H1 (cell line): Measurements from ENCODE around the gene OPHN1. TPM values are rescaled to one million over a fixed set of nuclear protein-coding genes. Genes with fewer than 3 reads are reported as not detected.

Experiments
- CTCF ChIA-PET: fragments of 300-600 bp; sonication (Branson Sonifier 250); formaldehyde crosslinking; loops from one replicate; lab custom pipeline; 2021; ENCODE audit not compliant: partially characterized antibody; lab: Charles Lee
- POLR2A ChIA-PET: fragments of 300-600 bp; sonication (Branson Sonifier 250); formaldehyde crosslinking; loops from one replicate; lab custom pipeline; 2021; ENCODE audit warnings: inconsistent platforms; ENCODE audit not compliant: partially characterized antibody; lab: Charles Lee
- DNase-seq, 2 experiments: peaks; one replicate each; pipeline versions ENCODE4 v3.0.0 to v3.0.0-alpha.2; 2010 to 2022; ENCODE audit warnings: low spot score in 2 of 2, low read depth in 1 of 2, mixed read lengths in 1 of 2
- FAIRE-seq: peaks from 2 replicates; lab custom pipeline; 2011; peaks lifted over from hg19 to GRCh38; lab: Jason Lieb, UNC
- H2AFZ ChIP-seq: 2 replicates; pipeline ENCODE4 v1.8.1; 2012; ENCODE audit warnings: low read length, inconsistent platforms
- H2AK5ac ChIP-seq: 2 replicates; pipeline ENCODE4 v1.6.1; 2013; ENCODE audit warnings: low read depth, low read length
- H2BK120ac ChIP-seq: replicated peaks from 2 replicates; pipeline ENCODE3; 2013; ENCODE audit warnings: low read depth, low read length, inconsistent platforms
- H2BK12ac ChIP-seq: 2 replicates; pipeline ENCODE4 v1.6.1; 2013; ENCODE audit warnings: low read depth, low read length
- H2BK15ac ChIP-seq: 2 replicates; pipeline ENCODE4 v1.6.1; 2013; ENCODE audit warnings: low read length
- H2BK20ac ChIP-seq: 2 replicates; pipeline ENCODE4 v1.6.1; 2013; ENCODE audit warnings: low read length
- H2BK5ac ChIP-seq: 2 replicates; pipeline ENCODE4 v1.6.1; 2013; ENCODE audit warnings: low read depth, low read length
- H3K14ac ChIP-seq: 2 replicates; pipeline ENCODE4 v1.6.1; 2013; ENCODE audit warnings: inconsistent platforms; ENCODE audit not compliant: insufficient read length
- H3K18ac ChIP-seq: 2 replicates; pipeline ENCODE4 v1.6.1; 2013; ENCODE audit warnings: low read length; ENCODE audit errors: extremely low read depth
- H3K23ac ChIP-seq: 2 replicates; pipeline ENCODE4 v1.6.1; 2013; ENCODE audit warnings: inconsistent platforms; ENCODE audit not compliant: insufficient read length
- H3K23me2 ChIP-seq: 2 replicates; pipeline ENCODE4 v1.6.1; 2013; ENCODE audit warnings: low read depth, low read length
- H3K27ac ChIP-seq: 2 replicates; pipeline ENCODE4 v1.6.1; 2011; ENCODE audit warnings: low read depth, low read length, inconsistent platforms
- H3K27me3 ChIP-seq, 4 experiments: replicated peaks in 1 of 4; 1 replicate in 1 of 4; 2 replicates in 3 of 4; pipeline versions ENCODE4 v1.6.1 to v1.8.1; 2011 to 2013; ENCODE audit warnings: low read length in 3 of 4, mild to moderate bottlenecking in 3 of 4, inconsistent platforms in 2 of 4, mixed read lengths in 2 of 4, moderate library complexity in 1 of 4; ENCODE audit not compliant: control insufficient read depth in 3 of 4, insufficient read depth in 3 of 4; ENCODE audit errors: extremely low read depth in 1 of 4
- H3K36me3 ChIP-seq, 4 experiments: 2 replicates each; pipeline versions ENCODE4 v1.6.1 to v1.8.1; 2011 to 2013; ENCODE audit warnings: mild to moderate bottlenecking in 4 of 4, low read length in 3 of 4, moderate library complexity in 2 of 4, control low read depth in 1 of 4, inconsistent platforms in 1 of 4; ENCODE audit not compliant: insufficient read depth in 4 of 4, control insufficient read depth in 2 of 4
- H3K4ac ChIP-seq: replicated peaks from 2 replicates; pipeline ENCODE3; 2013; ENCODE audit warnings: low read length, low read depth, mixed read lengths, inconsistent platforms; ENCODE audit not compliant: insufficient read length
- H3K4me1 ChIP-seq, 4 experiments: replicated peaks in 1 of 4; 1 replicate in 1 of 4; 2 replicates in 3 of 4; pipeline versions ENCODE4 v1.6.1 to v1.8.1; 2011 to 2013; ENCODE audit warnings: low read length in 3 of 4, inconsistent platforms in 2 of 4, mixed read lengths in 1 of 4; ENCODE audit not compliant: insufficient read depth in 4 of 4, control insufficient read depth in 3 of 4
- H3K4me2 ChIP-seq, 2 experiments: 2 replicates each; pipeline versions ENCODE4 v1.6.1 to v1.8.1; 2011 to 2013; ENCODE audit warnings: low read depth in 2 of 2, low read length in 2 of 2, control low read depth in 1 of 2, inconsistent platforms in 1 of 2, mild to moderate bottlenecking in 1 of 2; ENCODE audit not compliant: insufficient read depth in 1 of 2
- H3K4me3 ChIP-seq, 4 experiments: fragments of 200-600, 300-600 bp in 1 of 4; sonication (generic), shearing (Covaris generic), sonication (Bioruptor Twin) in 1 of 4; 2 replicates each; pipeline versions ENCODE4 v1.5.1 to v1.8.1; 2011 to 2016; ENCODE audit warnings: low read length in 4 of 4, low read depth in 3 of 4, control low read depth in 2 of 4, inconsistent platforms in 2 of 4, mild to moderate bottlenecking in 2 of 4, mixed read lengths in 1 of 4, moderate library complexity in 1 of 4; ENCODE audit not compliant: insufficient read depth in 2 of 4; ENCODE audit errors: extremely low read depth in 1 of 4
- H3K56ac ChIP-seq: replicated peaks from 2 replicates; pipeline ENCODE3; 2013; ENCODE audit warnings: low read depth, mild to moderate bottlenecking, mixed read lengths, low read length, inconsistent platforms; ENCODE audit not compliant: insufficient read length
- H3K79me1 ChIP-seq: 2 replicates; pipeline ENCODE4 v1.6.1; 2013; ENCODE audit warnings: low read depth, low read length, control low read depth
- H3K79me2 ChIP-seq, 2 experiments: 2 replicates each; pipeline versions ENCODE4 v1.6.1 to v1.8.1; 2012 to 2013; ENCODE audit warnings: low read length in 2 of 2, mild to moderate bottlenecking in 2 of 2, inconsistent platforms in 1 of 2; ENCODE audit not compliant: insufficient read depth in 2 of 2, control insufficient read depth in 1 of 2
- H3K9ac ChIP-seq, 4 experiments: replicated peaks in 1 of 4; 1 replicate in 1 of 4; 2 replicates in 3 of 4; pipeline versions ENCODE4 v1.6.1 to v1.8.1; 2011 to 2013; ENCODE audit warnings: low read depth in 3 of 4, low read length in 3 of 4, control low read depth in 2 of 4, mild to moderate bottlenecking in 2 of 4, moderate library complexity in 2 of 4, inconsistent platforms in 1 of 4; ENCODE audit errors: extremely low read depth in 1 of 4
- H3K9me3 ChIP-seq, 2 experiments: 2 replicates each; pipeline versions ENCODE4 v1.6.1 to v1.8.1; 2012 to 2013; ENCODE audit warnings: mild to moderate bottlenecking in 2 of 2, moderate library complexity in 2 of 2, control low read depth in 1 of 2, inconsistent platforms in 1 of 2, low read depth in 1 of 2, low read length in 1 of 2, mixed read lengths in 1 of 2; ENCODE audit not compliant: insufficient read depth in 2 of 2
- H4K20me1 ChIP-seq, 2 experiments: replicated peaks in 1 of 2; 2 replicates each; pipeline versions ENCODE3 to v1.8.1; 2011 to 2013; ENCODE audit warnings: inconsistent platforms in 2 of 2, low read length in 2 of 2, mild to moderate bottlenecking in 1 of 2; ENCODE audit not compliant: insufficient read depth in 2 of 2, control insufficient read depth in 1 of 2
- H4K5ac ChIP-seq: 2 replicates; pipeline ENCODE4 v1.6.1; 2013; ENCODE audit warnings: low read length, low read depth, mixed read lengths, inconsistent platforms; ENCODE audit not compliant: insufficient read length
- H4K8ac ChIP-seq: 2 replicates; pipeline ENCODE4 v1.8.0; 2013; ENCODE audit warnings: mild to moderate bottlenecking, moderate library complexity, low read length, inconsistent platforms; ENCODE audit not compliant: insufficient read depth; ENCODE audit errors: extremely low read depth
- H4K91ac ChIP-seq: replicated peaks from 2 replicates; pipeline ENCODE3; 2013; ENCODE audit warnings: low read length, mixed read lengths, inconsistent platforms; ENCODE audit not compliant: insufficient read length
- PHF8 ChIP-seq: fragments of 200-600 bp; sonication (generic); conservative IDR thresholded peaks from 2 replicates; pipeline ENCODE4 v1.7.1; 2012; ENCODE audit warnings: low read depth, mild to moderate bottlenecking, inconsistent platforms, low read length, moderate library complexity
- WGBS, 2 experiments: shearing (Covaris generic) in 1 of 2; methylation state at CpG; one replicate each; pipeline versions ENCODE4 v1.1.6 to v1.1.7; 2013 to 2015; ENCODE audit warnings: low lambda C conversion rate in 2 of 2, mixed read lengths in 2 of 2, inconsistent platforms in 1 of 2, low coverage in 1 of 2, missing lambda C conversion rate in 1 of 2; ENCODE audit not compliant: insufficient replicate concordance in 2 of 2, insufficient coverage in 1 of 2, insufficient read length in 1 of 2; ENCODE audit errors: extremely low coverage in 1 of 2, missing lambda C conversion rate in 1 of 2; 5-methylcytosine and 5-hydroxymethylcytosine counted together
- polyA plus RNA-seq, 7 experiments: library from polyadenylated mRNA; depleted of rRNA in 3 of 7; stranded (reverse) in 5 of 7; unstranded in 2 of 7; fragments of >200 nt in 5 of 7; fragments of 200-250 nt in 2 of 7; gene quantifications; 1 replicate in 5 of 7; 2 replicates in 1 of 7; 4 replicates in 1 of 7; pipeline versions ENCODE4 v1.2.1 to v1.2.3, GENCODE V29; 2011 to 2013; ENCODE audit warnings: missing spikeins in 2 of 7, mixed read lengths in 2 of 7
- total RNA-seq: library from RNA; stranded (reverse); fragmentation: NEBNext Ultra II Directional; extraction: Animal tissue kit (Norgen Biotek cat#: 25700); gene quantifications from 2 replicates; pipeline ENCODE4 v1.2.1, GENCODE V29; 2021

Gene OPHN1
- total and polyA plus RNA-seq, 2 of the 8 experiments (the other 6 are each of a cell fraction or from before 2014, with no cell fraction given) = 1.2 to 3.5 TPM

- Histone ChIP-seq H4K91ac (no peak overlapping the region), H3K18ac (no peak overlapping the region), H3K4me2 (no peak overlapping the region), H3K9me3 (no peaks in the 10 kb centered on the region), H4K20me1 (no peaks in the 10 kb centered on the region), H2BK12ac (no peak overlapping the region), H3K23me2 (no peaks in the 10 kb centered on the region), H3K56ac (no peak overlapping the region), H4K5ac (no peak overlapping the region), H3K4ac (no peak overlapping the region), H2AK5ac (no peak overlapping the region), H3K9ac (no peak overlapping the region), H3K79me2 (no peaks in the 10 kb centered on the region), H2BK5ac (no peak overlapping the region), H4K8ac (no peak overlapping the region), H3K23ac (no peak overlapping the region), H2BK120ac (no peak overlapping the region), H2AFZ (no peak overlapping the region), H3K14ac (no peak overlapping the region), H2BK15ac (no peak overlapping the region), H3K79me1 (no peaks in the 10 kb centered on the region), H2BK20ac (no peak overlapping the region), H3K4me3 (no peak overlapping the region), H3K36me3 (no peaks in the 10 kb centered on the region), H3K27ac (no peak overlapping the region), H3K4me1 (no peaks in the 10 kb centered on the region), H3K27me3 (no peaks in the 10 kb centered on the region)
- ChIA-PET POLR2A (no interaction called here), CTCF (interaction anchor here (0.6 kb wide), 1 partner anchor 202 kb away, joined by 6 read pairs; no protein-coding TSS in a partner anchor)
- WGBS, 2 experiments = 90% methylated on average over 4 of the region's 8 CpGs; no CpG with 5 or more reads in 1 of the 2 experiments
- DNase-seq (no peak), FAIRE-seq (no peak)
- TF ChIP-seq PHF8 = no peak
Observed at GRCh38 chrX:68451720-68452119, 18.4 kb upstream of the OPHN1 start.
